Measurements from ENCODE around the gene FAH. TPM values are rescaled to one million over a fixed set of nuclear protein-coding genes. Genes with fewer than 3 reads are reported as not detected.

FAH gene
- polyA plus RNA-seq, 3 donors = 16.5 to 25.4 (median 24.0) TPM

GRCh38 chr15:80186597-80186996, 33.8 kb downstream of the FAH start:
- Histone ChIP-seq H3K4me1 (ENCODE audit: control insufficient read depth in 1 of 2, insufficient read depth in 2 of 2, low read length in 2 of 2) (no peaks in the 10 kb centered on the region), H3K27ac (ENCODE audit: low read depth in 1 of 2, low read length in 2 of 2) (no peak overlapping the region), H3K4me3 (replicated peaks in 1 of 3; ENCODE audit: low read depth in 2 of 3, low read length in 3 of 3) (no peak overlapping the region), H3K9me3 (replicated peaks in 1 of 2; ENCODE audit: control insufficient read depth in 1 of 2, insufficient read depth in 1 of 2, low read length in 2 of 2) (no peaks in the 10 kb centered on the region), H3K79me2 (ENCODE audit: insufficient read depth, low read length) (no peaks in the 10 kb centered on the region), H4K20me1 (ENCODE audit: insufficient read depth, low read length) (no peaks in the 10 kb centered on the region), H3K9ac (ENCODE audit: insufficient read depth, low read length, poor library complexity, severe bottlenecking) (no peak overlapping the region), H3K36me3 (replicated peaks in 1 of 2; ENCODE audit: control insufficient read depth in 1 of 2, insufficient read depth in 2 of 2, low read length in 2 of 2) (peaks cover 55 to 69% of the 10 kb centered on the region in 2 donors), H2AFZ (ENCODE audit: insufficient read depth, low read depth, low read length, poor library complexity, severe bottlenecking) (no peak overlapping the region), H3K4me2 (replicated peaks; ENCODE audit: extremely low read depth, low read length, poor library complexity, severe bottlenecking) (no peak overlapping the region), H3K27me3 (ENCODE audit: control insufficient read depth in 2 of 2, insufficient read depth in 2 of 2, low read length in 2 of 2) (no peaks in the 10 kb centered on the region)
- Mint-ChIP-seq H3K4me1 (no peaks in the 10 kb centered on the region), H3K27ac (no peak overlapping the region), H3K27me3 (ENCODE audit: low read depth in 3 of 3) (no peaks in the 10 kb centered on the region), H3K4me3 (no peak overlapping the region), H3K36me3 (peaks cover 66 to 72% of the 10 kb centered on the region in 2 donors), H3K9me3 (peaks cover 0 to 2% (median 0%) of the 10 kb centered on the region in 7 donors)
- DNase-seq = no peak
- no peak for TF ChIP-seq CTCF (IDR thresholded peaks at IDR 0.05)
- WGBS (ENCODE audit: insufficient coverage) = no CpG with 5 or more reads among the region's 1 CpG
- intact Hi-C loops (cut with micrococcal nuclease) = no loop called here

- intact Hi-C loops (cut with micrococcal nuclease) = no loop called here
- WGBS (ENCODE audit: insufficient coverage) = 94% methylated on average over 2 of the region's 2 CpGs
- no peaks in the 10 kb centered on the region for H3K9me3 ChIP-seq (replicated peaks in 1 of 2; ENCODE audit: control insufficient read depth in 1 of 2, insufficient read depth in 1 of 2, low read length in 2 of 2)
- no peak overlapping the region for H3K4me3 Mint-ChIP-seq
- H3K36me3 ChIP-seq (replicated peaks in 1 of 2; ENCODE audit: control insufficient read depth in 1 of 2, insufficient read depth in 2 of 2, low read length in 2 of 2) = peaks cover 42 to 53% of the 10 kb centered on the region in 2 donors
- no peaks in the 10 kb centered on the region for H3K27me3 Mint-ChIP-seq (ENCODE audit: low read depth in 3 of 3)
- peak overlapping the region in 1 of 7 donors; percentile 21 for H3K27ac Mint-ChIP-seq
- H3K9me3 Mint-ChIP-seq = peaks cover 0 to 2% (median 0%) of the 10 kb centered on the region in 7 donors
- no peak overlapping the region for H3K4me2 ChIP-seq (replicated peaks; ENCODE audit: extremely low read depth, low read length, poor library complexity, severe bottlenecking)
- no peaks in the 10 kb centered on the region for H3K4me1 ChIP-seq (ENCODE audit: control insufficient read depth in 1 of 2, insufficient read depth in 2 of 2, low read length in 2 of 2)
- H3K79me2 ChIP-seq (ENCODE audit: insufficient read depth, low read length) = no peaks in the 10 kb centered on the region
- H3K9ac ChIP-seq (ENCODE audit: insufficient read depth, low read length, poor library complexity, severe bottlenecking) = no peak overlapping the region
- no peaks in the 10 kb centered on the region for H4K20me1 ChIP-seq (ENCODE audit: insufficient read depth, low read length)
- no peak overlapping the region for H3K27ac ChIP-seq (ENCODE audit: low read depth in 1 of 2, low read length in 2 of 2)
- peaks cover 50 to 56% of the 10 kb centered on the region in 2 donors for H3K36me3 Mint-ChIP-seq
- H2AFZ ChIP-seq (ENCODE audit: insufficient read depth, low read depth, low read length, poor library complexity, severe bottlenecking) = no peak overlapping the region
- H3K4me1 Mint-ChIP-seq = no peaks in the 10 kb centered on the region
- no peaks in the 10 kb centered on the region for H3K27me3 ChIP-seq (ENCODE audit: control insufficient read depth in 2 of 2, insufficient read depth in 2 of 2, low read length in 2 of 2)
- no peak for DNase-seq
- H3K4me3 ChIP-seq (replicated peaks in 1 of 3; ENCODE audit: low read depth in 2 of 3, low read length in 3 of 3) = no peak overlapping the region
- TF ChIP-seq CTCF (IDR thresholded peaks at IDR 0.05) = no peak
These were observed 35.5 kb downstream of the FAH start for GRCh38 chr15:80188251-80188650.
